ENCODE data around the gene RRAS2.

RRAS2 gene

GRCh38 chr11:14386895-14387480, 28.0 kb upstream of the RRAS2 start:
- H3F3A ChIP-seq (ENCODE audit: insufficient read depth, low read length) = no peaks in the 10 kb centered on the region
- no peak for DNase-seq
- H3K9ac ChIP-seq (ENCODE audit: low read length) = no peak overlapping the region
- H3K4me2 ChIP-seq (ENCODE audit: low read depth, low read length) = no peak overlapping the region
- no peaks in the 10 kb centered on the region for H3K9me2 ChIP-seq (replicated peaks; ENCODE audit: insufficient read depth, low read length)
- H3K4me1 ChIP-seq (ENCODE audit: low read length) = no peaks in the 10 kb centered on the region
- H3K9me3 ChIP-seq (replicated peaks; ENCODE audit: insufficient read depth, low read length) = no peaks in the 10 kb centered on the region
- H4K20me1 ChIP-seq (ENCODE audit: insufficient read depth, low read length) = no peaks in the 10 kb centered on the region
- H3K79me2 ChIP-seq (ENCODE audit: low read length) = no peaks in the 10 kb centered on the region
- H3K27me3 ChIP-seq (replicated peaks; ENCODE audit: insufficient read depth, low read length) = no peaks in the 10 kb centered on the region
- H3K4me3 ChIP-seq (ENCODE audit: low read length) = no peak overlapping the region
- no peak for TF ChIP-seq EZH2 (optimal IDR thresholded peaks at IDR 0.05; ENCODE audit: low read depth, low read length)
- H2AFZ ChIP-seq (ENCODE audit: low read length) = no peak overlapping the region
- no peaks in the 10 kb centered on the region for H3K36me3 ChIP-seq (replicated peaks; ENCODE audit: insufficient read depth, low read length)
- no peak overlapping the region for H3K27ac ChIP-seq (ENCODE audit: low read length)

- no peak for DNase-seq
- Histone ChIP-seq H3K9me2 (replicated peaks; ENCODE audit: insufficient read depth, low read length) (no peaks in the 10 kb centered on the region), H2AFZ (ENCODE audit: low read length) (no peak overlapping the region), H3K9me3 (replicated peaks; ENCODE audit: insufficient read depth, low read length) (no peaks in the 10 kb centered on the region), H3K4me2 (ENCODE audit: low read depth, low read length) (no peak overlapping the region), H3K79me2 (ENCODE audit: low read length) (no peaks in the 10 kb centered on the region), H3K9ac (ENCODE audit: low read length) (no peak overlapping the region), H3K27ac (ENCODE audit: low read length) (no peak overlapping the region), H3K36me3 (replicated peaks; ENCODE audit: insufficient read depth, low read length) (no peaks in the 10 kb centered on the region), H3K4me3 (ENCODE audit: low read length) (no peak overlapping the region), H4K20me1 (ENCODE audit: insufficient read depth, low read length) (no peaks in the 10 kb centered on the region), H3K4me1 (ENCODE audit: low read length) (no peaks in the 10 kb centered on the region), H3K27me3 (replicated peaks; ENCODE audit: insufficient read depth, low read length) (no peaks in the 10 kb centered on the region), H3F3A (ENCODE audit: insufficient read depth, low read length) (no peaks in the 10 kb centered on the region)
- TF ChIP-seq EZH2phosphoT487 (IDR thresholded peaks at IDR 0.05; ENCODE audit: low read length) (no peak), EZH2 (optimal IDR thresholded peaks at IDR 0.05; ENCODE audit: low read depth, low read length) (no peak)
- TF ChIP-seq, protein P1, sequence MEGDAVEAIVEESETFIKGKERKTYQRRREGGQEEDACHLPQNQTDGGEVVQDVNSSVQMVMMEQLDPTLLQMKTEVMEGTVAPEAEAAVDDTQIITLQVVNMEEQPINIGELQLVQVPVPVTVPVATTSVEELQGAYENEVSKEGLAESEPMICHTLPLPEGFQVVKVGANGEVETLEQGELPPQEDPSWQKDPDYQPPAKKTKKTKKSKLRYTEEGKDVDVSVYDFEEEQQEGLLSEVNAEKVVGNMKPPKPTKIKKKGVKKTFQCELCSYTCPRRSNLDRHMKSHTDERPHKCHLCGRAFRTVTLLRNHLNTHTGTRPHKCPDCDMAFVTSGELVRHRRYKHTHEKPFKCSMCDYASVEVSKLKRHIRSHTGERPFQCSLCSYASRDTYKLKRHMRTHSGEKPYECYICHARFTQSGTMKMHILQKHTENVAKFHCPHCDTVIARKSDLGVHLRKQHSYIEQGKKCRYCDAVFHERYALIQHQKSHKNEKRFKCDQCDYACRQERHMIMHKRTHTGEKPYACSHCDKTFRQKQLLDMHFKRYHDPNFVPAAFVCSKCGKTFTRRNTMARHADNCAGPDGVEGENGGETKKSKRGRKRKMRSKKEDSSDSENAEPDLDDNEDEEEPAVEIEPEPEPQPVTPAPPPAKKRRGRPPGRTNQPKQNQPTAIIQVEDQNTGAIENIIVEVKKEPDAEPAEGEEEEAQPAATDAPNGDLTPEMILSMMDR (IDR thresholded peaks at IDR 0.05; ENCODE audit: low read length) = no peak
Observed at GRCh38 chr11:14386081-14386480, 27.1 kb upstream of the RRAS2 start.

DNA sequence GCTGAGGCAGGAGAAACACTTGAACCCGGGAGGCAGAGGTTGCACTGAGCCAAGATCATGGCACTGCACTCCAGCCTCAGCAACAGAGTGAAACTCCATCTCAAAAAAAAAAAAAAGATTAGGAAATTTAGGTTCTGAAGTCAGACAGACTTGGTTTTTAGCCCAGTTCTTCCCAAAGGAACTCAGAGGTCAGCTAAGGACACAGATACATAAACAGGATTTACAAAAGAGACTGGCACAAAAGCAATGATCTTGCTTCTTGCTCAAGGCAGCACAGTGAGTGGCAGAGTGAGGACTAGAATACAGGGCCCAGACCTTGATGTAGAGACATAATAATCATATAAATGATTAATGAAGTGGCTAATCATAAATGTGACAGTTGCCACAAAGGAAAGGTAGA, 25.4 kb upstream of the RRAS2 start:
- no peaks in the 10 kb centered on the region for H3F3A ChIP-seq (ENCODE audit: insufficient read depth, low read length)

GRCh38 chr11:14381968-14382367, 23.0 kb upstream of the RRAS2 start:
- Histone ChIP-seq H4K20me1 (ENCODE audit: insufficient read depth, low read length) (no peaks in the 10 kb centered on the region), H3K36me3 (replicated peaks; ENCODE audit: insufficient read depth, low read length) (no peaks in the 10 kb centered on the region), H3K9me3 (replicated peaks; ENCODE audit: insufficient read depth, low read length) (no peaks in the 10 kb centered on the region), H3F3A (ENCODE audit: insufficient read depth, low read length) (no peaks in the 10 kb centered on the region), H3K27me3 (replicated peaks; ENCODE audit: insufficient read depth, low read length) (no peaks in the 10 kb centered on the region), H3K4me3 (ENCODE audit: low read length) (no peak overlapping the region), H3K9me2 (replicated peaks; ENCODE audit: insufficient read depth, low read length) (no peaks in the 10 kb centered on the region), H3K4me1 (ENCODE audit: low read length) (no peaks in the 10 kb centered on the region), H3K4me2 (ENCODE audit: low read depth, low read length) (no peak overlapping the region), H3K27ac (ENCODE audit: low read length) (no peak overlapping the region), H2AFZ (ENCODE audit: low read length) (no peak overlapping the region), H3K79me2 (ENCODE audit: low read length) (no peaks in the 10 kb centered on the region), H3K9ac (ENCODE audit: low read length) (no peak overlapping the region)
- TF ChIP-seq EZH2phosphoT487 (IDR thresholded peaks at IDR 0.05; ENCODE audit: low read length) = no peak
- TF ChIP-seq, protein P1 (IDR thresholded peaks at IDR 0.05; ENCODE audit: low read length) = no peak
- no peak for TF ChIP-seq EZH2 (optimal IDR thresholded peaks at IDR 0.05; ENCODE audit: low read depth, low read length)
- DNase-seq = no peak

More for the DNA sequence above, 25.4 kb upstream of the RRAS2 start:
- no peaks in the 10 kb centered on the region for H3K79me2 ChIP-seq (ENCODE audit: low read length)
- H3K36me3 ChIP-seq (replicated peaks; ENCODE audit: insufficient read depth, low read length) = no peaks in the 10 kb centered on the region
- no peak overlapping the region for H3K4me3 ChIP-seq (ENCODE audit: low read length)
- no peaks in the 10 kb centered on the region for H4K20me1 ChIP-seq (ENCODE audit: insufficient read depth, low read length)
- H3K9me3 ChIP-seq (replicated peaks; ENCODE audit: insufficient read depth, low read length) = no peaks in the 10 kb centered on the region
- TF ChIP-seq, protein P1 (IDR thresholded peaks at IDR 0.05; ENCODE audit: low read length) = no peak
- TF ChIP-seq EZH2 (optimal IDR thresholded peaks at IDR 0.05; ENCODE audit: low read depth, low read length) (no peak), EZH2phosphoT487 (IDR thresholded peaks at IDR 0.05; ENCODE audit: low read length) (no peak)
- H2AFZ ChIP-seq (ENCODE audit: low read length) = no peak overlapping the region
- no peaks in the 10 kb centered on the region for H3K27me3 ChIP-seq (replicated peaks; ENCODE audit: insufficient read depth, low read length)
- no peak overlapping the region for H3K4me2 ChIP-seq (ENCODE audit: low read depth, low read length)
- H3K27ac ChIP-seq (ENCODE audit: low read length) = no peak overlapping the region
- no peak overlapping the region for H3K9ac ChIP-seq (ENCODE audit: low read length)
- no peaks in the 10 kb centered on the region for H3K4me1 ChIP-seq (ENCODE audit: low read length)
- no peaks in the 10 kb centered on the region for H3K9me2 ChIP-seq (replicated peaks; ENCODE audit: insufficient read depth, low read length)
- DNase-seq = no peak
